Lower leg skin (tissue), 4 donors: ENCODE results near the gene LYRM9. TPM values are rescaled to one million over a fixed set of nuclear protein-coding genes. Genes with fewer than 3 reads are reported as not detected.

Source experiments
- DNase-seq, 2 donors: peaks; one replicate each; pipeline ENCODE4 v3.0.0-alpha.2; 2019; ENCODE audit warnings: low spot score in 2 of 2
- H3K4me3 ChIP-seq: fragments of 200-600 bp; sonication (generic); 2 replicates; pipeline ENCODE4 v1.5.1; 2017; ENCODE audit warnings: mild to moderate bottlenecking, low read depth; ENCODE audit not compliant: poor library complexity, severe bottlenecking
- POLR2A ChIP-seq, 2 donors: fragments of 450-650 bp; IDR thresholded peaks; one replicate each; pipeline ENCODE4 v1.6.1; 2016 to 2017; ENCODE audit warnings: antibody characterized with exemption in 2 of 2, mild to moderate bottlenecking in 1 of 2, moderate library complexity in 1 of 2
- WGBS, 2 donors: methylation state at CpG; one replicate each; pipeline ENCODE4 v1.1.5; 2018; 5-methylcytosine and 5-hydroxymethylcytosine counted together
- intact Hi-C: fragments of 100-400 bp; cut with DNase I; formaldehyde crosslinking; loops from one replicate; pipeline ENCODE4 v1.15.0; 2023; ENCODE audit warnings: low total_unique reads
- total RNA-seq, 4 donors: library from RNA; depleted of rRNA; stranded (reverse); fragments of >200 nt; gene quantifications; one replicate each; pipeline ENCODE4 v1.1.0, GENCODE V29; 2016
- TF ChIP-seq, protein P1 (sequence below), 3 donors: fragments of 450-650 bp; IDR thresholded peaks; one replicate each; pipeline ENCODE4 v1.5.1; 2016; ENCODE audit warnings: antibody characterized with exemption in 3 of 3, mild to moderate bottlenecking in 3 of 3, moderate library complexity in 2 of 3

Gene LYRM9
- total RNA-seq, 4 donors from 2014 or later, result 5.5 to 23.4 (median 22.8) TPM

GRCh38 chr17:27895940-27896535 lies 2.9 kb upstream of the LYRM9 start:
- TF ChIP-seq POLR2A (IDR thresholded peaks at IDR 0.05), result no peak
- TF ChIP-seq, protein P1, sequence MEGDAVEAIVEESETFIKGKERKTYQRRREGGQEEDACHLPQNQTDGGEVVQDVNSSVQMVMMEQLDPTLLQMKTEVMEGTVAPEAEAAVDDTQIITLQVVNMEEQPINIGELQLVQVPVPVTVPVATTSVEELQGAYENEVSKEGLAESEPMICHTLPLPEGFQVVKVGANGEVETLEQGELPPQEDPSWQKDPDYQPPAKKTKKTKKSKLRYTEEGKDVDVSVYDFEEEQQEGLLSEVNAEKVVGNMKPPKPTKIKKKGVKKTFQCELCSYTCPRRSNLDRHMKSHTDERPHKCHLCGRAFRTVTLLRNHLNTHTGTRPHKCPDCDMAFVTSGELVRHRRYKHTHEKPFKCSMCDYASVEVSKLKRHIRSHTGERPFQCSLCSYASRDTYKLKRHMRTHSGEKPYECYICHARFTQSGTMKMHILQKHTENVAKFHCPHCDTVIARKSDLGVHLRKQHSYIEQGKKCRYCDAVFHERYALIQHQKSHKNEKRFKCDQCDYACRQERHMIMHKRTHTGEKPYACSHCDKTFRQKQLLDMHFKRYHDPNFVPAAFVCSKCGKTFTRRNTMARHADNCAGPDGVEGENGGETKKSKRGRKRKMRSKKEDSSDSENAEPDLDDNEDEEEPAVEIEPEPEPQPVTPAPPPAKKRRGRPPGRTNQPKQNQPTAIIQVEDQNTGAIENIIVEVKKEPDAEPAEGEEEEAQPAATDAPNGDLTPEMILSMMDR (IDR thresholded peaks at IDR 0.05), result no peak
- no peak for DNase-seq
- no peak overlapping the region for H3K4me3 ChIP-seq
- 93 to 94% methylated on average over 1 of the region's 1 CpG for WGBS, 2 donors
- intact Hi-C loops, result no loop called here

DNA sequence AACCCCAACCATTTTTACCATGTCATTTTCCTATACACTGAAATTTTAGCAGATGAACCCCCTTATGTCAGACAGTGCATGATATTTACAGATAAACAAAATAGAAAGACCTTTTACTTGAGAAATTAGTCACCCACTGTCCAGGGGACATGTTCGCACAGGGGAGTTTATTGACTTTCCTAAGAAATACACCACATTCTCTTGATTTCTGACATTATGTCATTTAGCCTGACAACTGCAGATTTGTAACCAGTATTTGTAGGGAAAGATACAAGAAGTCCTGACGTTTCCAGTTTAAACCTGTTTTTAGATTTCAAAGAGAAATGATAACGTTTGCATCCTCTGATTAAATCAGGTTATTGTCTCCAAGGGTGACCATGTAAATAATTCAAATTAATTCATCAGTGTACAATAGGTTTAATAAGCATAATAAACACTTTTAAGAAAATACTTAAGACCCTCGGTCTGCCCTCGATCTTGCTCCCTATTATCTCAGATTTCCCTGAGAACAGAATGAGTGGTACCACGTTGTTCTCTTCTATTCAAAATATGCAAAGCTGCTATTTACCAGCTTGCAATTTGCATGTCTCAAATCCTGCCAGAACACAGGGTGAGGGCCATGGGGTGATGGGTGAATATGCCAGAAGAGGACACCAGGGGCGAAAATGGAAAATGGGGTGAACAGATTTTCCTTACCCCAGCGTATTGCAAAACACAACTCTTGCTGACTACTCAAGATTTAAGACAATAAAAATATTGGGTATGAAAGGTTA lies 2.1 kb upstream of the LYRM9 start:
- intact Hi-C loops, result no loop called here
- no peak for DNase-seq
- TF ChIP-seq, protein P1 (IDR thresholded peaks at IDR 0.05), result no peak
- no peak for TF ChIP-seq POLR2A (IDR thresholded peaks at IDR 0.05)
- 37 to 44% methylated on average over 8 of the region's 8 CpGs for WGBS, 2 donors
- H3K4me3 ChIP-seq, result no peak overlapping the region

GRCh38 chr17:27893841-27894503 lies 807 bp upstream of the LYRM9 start:
- WGBS, 2 donors, result 19 to 21% methylated on average over 7 of the region's 7 CpGs
- DNase-seq, result peak in 1 of 2 donors; percentile 59
- TF ChIP-seq, protein P1 (IDR thresholded peaks at IDR 0.05), result no peak
- TF ChIP-seq POLR2A (IDR thresholded peaks at IDR 0.05), result no peak
- intact Hi-C loops, result no loop called here
- H3K4me3 ChIP-seq, result no peak overlapping the region

- TF ChIP-seq, protein P1 (IDR thresholded peaks at IDR 0.05), result no peak
- no peak for TF ChIP-seq POLR2A (IDR thresholded peaks at IDR 0.05)
- DNase-seq, result no peak
- 25 to 30% methylated on average over 3 of the region's 3 CpGs for WGBS, 2 donors
- intact Hi-C loops, result no loop called here
- H3K4me3 ChIP-seq, result peak overlapping the region; percentile 51
These were observed 661 bp downstream of the LYRM9 start for GRCh38 chr17:27892542-27892865.

GRCh38 chr17:27891841-27892240 lies 1.3 kb downstream of the LYRM9 start:
- intact Hi-C loops, result no loop called here
- 95 to 96% methylated on average over 9 of the region's 9 CpGs for WGBS, 2 donors
- H3K4me3 ChIP-seq, result no peak overlapping the region
- no peak for TF ChIP-seq POLR2A (IDR thresholded peaks at IDR 0.05)
- TF ChIP-seq, protein P1 (IDR thresholded peaks at IDR 0.05), result no peak
- peak in 1 of 2 donors; percentile 61 for DNase-seq
